HUES48 (cell line): ENCODE results near the gene NDST1.

Experiments
- H3K27ac ChIP-seq: one replicate; pipeline ENCODE4 v1.7.0; 2013; ENCODE audit warnings: low read depth, low read length, inconsistent platforms
- H3K27me3 ChIP-seq: 2 replicates; pipeline ENCODE4 v1.6.1; 2013; ENCODE audit warnings: mild to moderate bottlenecking, low read length; ENCODE audit not compliant: control insufficient read depth, insufficient read depth
- H3K36me3 ChIP-seq: 2 replicates; pipeline ENCODE4 v1.6.1; 2013; ENCODE audit warnings: low read length; ENCODE audit not compliant: control insufficient read depth, insufficient read depth
- H3K4me1 ChIP-seq: 2 replicates; pipeline ENCODE4 v1.6.1; 2013; ENCODE audit warnings: mild to moderate bottlenecking, low read length; ENCODE audit not compliant: control insufficient read depth, insufficient read depth
- H3K4me3 ChIP-seq: 2 replicates; pipeline ENCODE4 v1.5.1; 2013; ENCODE audit warnings: mild to moderate bottlenecking, low read depth, low read length
- H3K9ac ChIP-seq: 2 replicates; pipeline ENCODE4 v1.6.1; 2013; ENCODE audit warnings: mild to moderate bottlenecking, low read depth, low read length, moderate library complexity
- H3K9me3 ChIP-seq: 2 replicates; pipeline ENCODE4 v1.6.1; 2013; ENCODE audit warnings: low read length; ENCODE audit not compliant: control insufficient read depth, insufficient read depth

Gene NDST1

DNA sequence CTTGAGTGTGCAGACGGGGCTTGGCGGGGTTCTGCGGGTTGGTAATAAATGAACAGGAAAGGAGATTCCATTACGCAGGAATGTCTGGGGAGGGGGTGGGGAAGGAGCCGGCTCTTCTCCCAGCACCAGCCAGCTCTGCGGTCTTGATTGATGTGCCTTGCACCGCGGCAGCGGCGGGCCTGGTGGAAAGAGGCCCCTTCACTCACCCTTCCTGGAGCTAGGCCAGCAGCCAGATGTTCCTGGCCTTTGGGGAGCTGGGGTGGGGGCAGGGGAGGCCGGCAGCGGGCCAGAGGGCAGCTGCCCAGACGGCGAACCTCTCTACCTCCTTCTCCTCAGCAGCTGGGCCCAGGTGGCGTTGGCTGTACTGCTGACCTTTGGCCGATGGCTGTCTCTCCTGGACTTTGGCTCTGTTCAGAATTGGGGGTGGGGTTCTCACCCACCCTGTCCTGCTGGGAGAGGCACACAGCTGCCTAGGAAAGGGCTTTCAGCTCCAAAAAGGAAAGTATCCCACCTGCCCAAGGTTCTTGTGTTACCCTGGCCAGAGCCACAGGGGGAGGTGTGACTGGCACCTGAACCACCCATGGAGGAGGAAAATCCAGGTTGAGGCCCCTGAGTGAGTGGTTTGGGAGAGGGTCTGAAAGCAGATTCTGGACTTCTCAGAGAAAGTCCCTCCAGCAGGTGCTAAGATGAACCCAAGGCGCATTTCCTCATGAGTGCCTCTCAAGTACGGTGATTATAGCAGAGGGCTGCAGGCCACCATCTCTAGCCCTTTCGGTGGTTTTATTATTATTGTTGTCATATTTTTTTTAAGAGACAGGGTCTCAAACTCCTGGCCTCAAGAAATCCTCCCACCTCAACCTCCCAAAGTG lies 74.5 kb downstream of the NDST1 start:
- Histone ChIP-seq H3K9ac (no peak overlapping the region), H3K4me1 (peaks cover 4% of the 10 kb centered on the region; the same call in 1 of the 2 replicates), H3K9me3 (no peaks in the 10 kb centered on the region), H3K4me3 (no peak overlapping the region), H3K27me3 (no peaks in the 10 kb centered on the region), H3K27ac (no peak overlapping the region), H3K36me3 (no peaks in the 10 kb centered on the region)

DNA sequence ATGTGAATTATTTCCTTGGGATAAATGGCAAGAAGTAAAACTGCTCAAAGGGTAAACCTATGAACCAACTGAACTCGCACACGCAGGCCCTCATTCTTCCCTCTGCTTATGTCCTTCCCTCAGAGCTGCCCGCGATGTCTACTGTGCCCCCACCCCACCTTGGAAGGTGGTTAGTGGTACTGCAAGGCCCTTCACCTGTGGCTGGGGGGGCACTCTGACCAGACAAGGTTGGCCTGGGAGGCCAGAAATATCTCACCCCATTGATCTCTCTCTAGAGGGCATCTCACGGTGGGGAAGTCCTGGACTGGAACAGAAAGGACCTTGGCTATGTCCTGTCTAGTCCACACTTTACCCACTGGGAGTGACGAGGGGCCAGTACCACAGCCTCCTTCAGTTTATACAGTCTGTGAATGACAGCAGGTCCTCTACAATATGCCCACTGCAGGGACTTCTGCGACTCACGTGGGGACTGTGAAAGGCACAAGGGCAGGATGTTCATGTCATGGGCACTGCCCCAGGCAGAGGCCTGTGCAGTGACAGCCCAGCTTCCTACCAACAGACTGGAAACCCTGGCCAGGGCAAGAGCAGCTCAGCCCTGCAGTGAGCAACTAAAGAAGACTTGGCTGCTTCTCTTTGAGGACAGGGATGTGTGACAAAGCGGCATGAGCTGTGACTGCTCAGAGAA lies 75.8 kb downstream of the NDST1 start:
- no peak overlapping the region for H3K9ac ChIP-seq
- peaks cover 4% of the 10 kb centered on the region; the same call in 1 of the 2 replicates for H3K4me1 ChIP-seq
- no peaks in the 10 kb centered on the region for H3K27me3 ChIP-seq
- H3K27ac ChIP-seq: no peak overlapping the region
- H3K4me3 ChIP-seq: no peak overlapping the region
- no peaks in the 10 kb centered on the region for H3K36me3 ChIP-seq
- no peaks in the 10 kb centered on the region for H3K9me3 ChIP-seq

DNA sequence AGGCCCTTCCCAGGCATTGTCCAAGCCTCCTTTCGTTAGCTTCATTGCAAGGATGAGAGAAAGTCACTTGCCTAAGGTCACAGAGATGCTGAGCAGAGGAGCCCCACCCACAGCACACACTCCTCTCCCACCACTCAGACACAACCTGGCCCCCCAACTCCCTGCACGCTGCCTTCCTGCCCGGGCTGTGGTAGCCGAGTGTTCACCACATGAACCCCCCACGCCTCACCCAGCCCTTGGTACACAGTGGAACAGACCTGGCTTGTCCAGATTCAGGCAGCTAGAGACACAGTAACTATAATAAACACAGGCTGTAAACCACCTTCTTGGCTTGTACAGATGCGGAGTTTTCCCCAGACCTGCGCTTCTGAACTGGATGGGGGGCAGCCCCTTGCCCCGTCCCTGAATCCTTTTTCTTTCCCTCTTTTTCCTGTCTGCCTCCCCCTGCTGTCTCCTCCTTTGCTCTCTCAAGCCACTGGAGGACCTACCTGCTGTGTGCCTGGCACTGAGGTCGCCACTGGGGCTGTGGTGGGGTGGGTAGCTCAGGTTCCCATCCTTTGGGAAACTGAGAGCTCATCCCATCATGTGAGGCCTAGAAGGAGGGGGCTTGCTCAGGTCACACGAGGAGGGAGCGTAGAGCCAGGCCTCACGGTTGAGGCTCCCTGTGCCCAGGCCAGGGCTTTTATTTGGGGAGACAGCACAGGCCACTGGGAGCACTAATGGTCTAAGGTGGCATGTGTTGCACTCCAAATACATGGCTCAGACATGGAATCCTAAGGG lies 76.8 kb downstream of the NDST1 start:
- Histone ChIP-seq H3K27ac (no peak overlapping the region), H3K4me1 (peaks cover 4% of the 10 kb centered on the region; the same call in 1 of the 2 replicates), H3K4me3 (no peak overlapping the region), H3K9me3 (no peaks in the 10 kb centered on the region), H3K27me3 (no peaks in the 10 kb centered on the region), H3K9ac (no peak overlapping the region), H3K36me3 (no peaks in the 10 kb centered on the region)

DNA sequence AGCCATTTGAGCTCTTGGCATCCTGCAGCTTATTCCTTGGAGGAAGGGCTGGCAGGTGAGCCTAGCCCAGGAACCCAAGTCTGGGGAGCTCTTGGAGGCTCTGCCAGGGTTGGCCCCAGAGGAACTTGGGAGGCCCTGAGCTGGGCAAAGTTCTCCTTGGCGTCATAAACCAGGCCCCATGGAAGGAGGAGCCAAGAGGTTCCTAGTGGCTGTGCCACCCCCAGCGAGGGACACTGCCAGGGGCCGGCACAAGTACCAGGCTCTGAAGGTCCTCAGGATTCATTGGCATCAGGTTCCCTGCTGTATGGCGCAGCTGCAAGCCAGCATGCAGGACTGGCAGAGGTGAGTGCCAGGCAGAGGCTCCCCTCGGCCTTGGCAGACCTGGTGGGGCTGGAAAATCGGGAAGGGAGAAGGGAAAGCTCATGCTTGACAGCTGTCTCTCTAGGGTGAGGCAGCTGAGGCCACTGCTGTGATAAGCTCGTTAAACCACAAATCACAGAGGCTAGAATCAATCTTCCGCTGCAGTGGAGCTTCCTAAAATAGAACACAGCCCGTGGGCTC lies 77.9 kb downstream of the NDST1 start:
- H3K4me3 ChIP-seq: no peak overlapping the region
- no peaks in the 10 kb centered on the region for H3K27me3 ChIP-seq
- H3K36me3 ChIP-seq: no peaks in the 10 kb centered on the region
- no peak overlapping the region for H3K27ac ChIP-seq
- no peaks in the 10 kb centered on the region for H3K9me3 ChIP-seq
- H3K4me1 ChIP-seq: peaks cover 7% of the 10 kb centered on the region
- no peak overlapping the region for H3K9ac ChIP-seq

DNA sequence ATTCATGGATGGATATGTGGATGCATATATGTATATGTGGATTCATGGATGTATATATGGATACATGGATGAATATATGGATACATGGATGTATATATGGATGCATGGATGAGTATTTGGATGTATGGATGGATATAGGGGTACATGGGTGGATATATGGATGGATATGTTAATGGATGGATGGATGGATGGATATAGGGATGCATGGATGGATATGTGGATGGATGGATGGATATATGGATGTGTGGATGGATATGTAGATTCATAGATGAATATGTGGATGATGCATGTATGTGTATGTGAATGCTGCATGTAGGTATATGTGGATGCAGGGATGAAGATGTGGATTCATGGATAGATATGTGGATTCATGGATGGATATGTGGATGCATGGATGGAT lies 79.1 kb downstream of the NDST1 start:
- H3K27me3 ChIP-seq: no peaks in the 10 kb centered on the region
- no peak overlapping the region for H3K27ac ChIP-seq
- no peaks in the 10 kb centered on the region for H3K36me3 ChIP-seq
- peaks cover 13% of the 10 kb centered on the region for H3K4me1 ChIP-seq
- no peak overlapping the region for H3K4me3 ChIP-seq
- H3K9ac ChIP-seq: no peak overlapping the region
- no peaks in the 10 kb centered on the region for H3K9me3 ChIP-seq

DNA sequence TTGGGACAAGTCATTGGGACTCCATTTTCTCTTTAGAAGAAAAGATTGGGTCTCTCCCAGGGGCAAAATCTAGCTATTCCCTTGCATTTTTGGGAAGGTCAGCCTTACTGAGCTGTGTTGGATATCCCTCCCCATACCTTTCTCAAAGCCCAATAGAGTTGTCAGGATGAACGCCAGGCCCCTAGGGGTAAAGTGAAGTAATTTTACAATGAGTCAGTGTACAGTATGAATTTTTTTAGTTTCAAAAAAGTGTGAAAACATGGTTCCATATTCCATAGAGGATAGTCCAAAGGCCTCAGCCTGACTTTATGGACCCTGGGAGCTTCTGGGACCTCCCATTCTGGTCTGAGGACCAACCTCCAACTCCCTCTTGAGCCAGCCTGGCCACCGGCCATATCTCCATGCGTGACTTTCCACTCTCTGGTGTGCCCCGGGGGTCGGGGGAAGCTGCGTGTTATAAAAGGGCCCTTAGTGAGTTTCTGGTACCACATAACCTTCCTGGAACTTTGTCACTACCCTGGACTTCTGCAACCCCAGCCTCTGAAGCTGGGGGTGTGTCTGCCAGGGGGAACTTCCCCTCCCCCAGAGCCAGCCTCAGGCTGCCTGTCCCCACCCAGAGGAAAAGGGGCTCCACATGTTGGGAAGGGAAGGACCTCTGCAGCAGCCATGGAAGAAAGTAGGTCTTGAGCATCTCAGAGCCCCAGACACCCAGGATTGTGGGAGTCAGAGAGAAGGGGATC lies 80.1 kb downstream of the NDST1 start:
- H3K27ac ChIP-seq: no peak overlapping the region
- no peak overlapping the region for H3K4me3 ChIP-seq
- no peaks in the 10 kb centered on the region for H3K9me3 ChIP-seq
- H3K27me3 ChIP-seq: no peaks in the 10 kb centered on the region
- peaks cover 9% of the 10 kb centered on the region for H3K4me1 ChIP-seq
- no peaks in the 10 kb centered on the region for H3K36me3 ChIP-seq
- H3K9ac ChIP-seq: no peak overlapping the region

DNA sequence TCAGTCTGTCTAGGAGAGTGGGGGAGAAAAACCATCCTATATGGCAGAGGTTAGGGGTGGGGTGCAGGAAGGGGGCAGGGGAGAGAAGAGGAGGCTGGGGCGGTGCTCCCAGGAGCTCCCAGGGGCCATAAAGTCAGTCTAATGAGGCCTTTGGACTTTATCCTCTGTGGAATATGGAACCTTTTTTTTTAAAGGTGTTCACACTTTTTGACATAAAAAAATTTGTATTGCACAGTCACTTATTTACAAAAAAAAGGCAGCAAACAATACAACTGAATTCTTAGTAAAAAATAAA lies 80.6 kb downstream of the NDST1 start:
- Histone ChIP-seq H3K27ac (no peak overlapping the region), H3K36me3 (no peaks in the 10 kb centered on the region), H3K9ac (no peak overlapping the region), H3K9me3 (no peaks in the 10 kb centered on the region), H3K27me3 (no peaks in the 10 kb centered on the region), H3K4me1 (peaks cover 9% of the 10 kb centered on the region), H3K4me3 (no peak overlapping the region)

DNA sequence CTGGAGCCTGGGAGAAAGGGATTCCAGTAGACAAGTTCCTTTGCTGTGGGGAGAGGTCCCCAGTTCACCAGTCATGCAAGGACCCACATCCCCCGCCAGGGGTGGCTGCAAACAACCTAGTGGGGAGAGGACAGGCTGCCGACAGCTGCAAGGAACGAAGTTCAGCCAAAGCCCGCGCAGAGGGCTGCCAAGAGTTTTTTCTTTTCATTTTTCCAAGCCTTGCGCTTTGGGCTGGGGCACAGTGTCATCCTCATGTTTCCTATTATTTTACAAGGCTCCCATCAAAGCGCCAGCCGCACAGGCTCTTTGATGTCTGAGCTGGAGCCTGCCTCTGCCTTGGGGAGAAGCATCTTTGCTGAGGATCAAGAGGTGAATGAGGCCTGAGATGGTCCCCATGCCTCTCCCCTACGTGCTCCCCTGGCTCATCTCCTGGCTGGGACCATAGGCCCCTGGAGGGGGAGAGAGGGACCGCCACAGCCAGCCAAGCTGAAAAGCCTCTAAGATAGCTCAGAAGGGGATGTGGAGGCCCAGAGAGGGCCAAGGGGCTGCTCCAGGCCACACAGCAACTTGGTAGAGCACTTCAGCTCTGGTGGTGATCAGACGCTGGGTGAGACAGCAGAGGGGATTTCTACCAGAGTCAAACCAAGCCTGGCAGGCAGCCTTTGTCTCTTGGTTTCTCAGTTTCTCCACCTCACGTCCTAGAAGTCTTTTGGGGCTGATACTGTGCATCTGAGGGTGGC lies 82.1 kb downstream of the NDST1 start:
- Histone ChIP-seq H3K27ac (no peak overlapping the region), H3K4me3 (no peak overlapping the region), H3K27me3 (no peaks in the 10 kb centered on the region), H3K9me3 (no peaks in the 10 kb centered on the region), H3K9ac (no peak overlapping the region), H3K4me1 (peaks cover 9% of the 10 kb centered on the region), H3K36me3 (no peaks in the 10 kb centered on the region)

DNA sequence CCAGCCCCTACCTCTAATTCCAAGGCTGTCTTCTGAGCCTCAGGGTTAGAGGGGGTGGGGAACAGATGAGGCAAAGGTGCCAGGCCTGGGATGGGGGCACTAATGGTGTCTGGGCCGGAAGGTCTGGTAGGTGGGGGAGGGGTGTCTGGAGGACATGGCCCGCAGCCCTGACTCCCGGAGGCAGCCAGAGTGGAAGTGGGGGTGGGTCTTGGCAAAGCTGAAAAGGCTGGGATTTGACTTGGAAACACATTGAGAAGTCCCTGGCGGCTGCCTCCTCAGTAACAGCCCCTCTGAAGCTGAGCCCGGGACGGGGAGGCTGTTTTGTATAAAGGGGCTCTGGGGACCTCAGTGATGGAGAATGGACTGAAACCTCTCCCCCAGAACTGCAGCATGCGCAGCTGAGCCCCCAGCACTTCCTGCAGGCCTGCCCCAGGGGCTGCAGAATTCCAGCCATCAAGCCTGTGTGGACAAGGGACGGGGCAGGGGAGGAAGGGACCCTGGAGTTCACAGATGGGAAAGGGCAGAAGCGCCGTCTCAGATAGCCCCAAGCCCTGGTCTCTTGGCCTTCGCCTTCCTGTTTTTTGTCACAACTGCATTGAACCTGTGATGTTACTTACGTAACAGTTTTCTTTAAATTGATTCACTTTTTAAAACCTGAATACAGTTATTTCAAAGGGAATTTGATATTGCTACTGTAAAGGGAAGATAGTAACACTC lies 83.2 kb downstream of the NDST1 start:
- H3K9me3 ChIP-seq: no peaks in the 10 kb centered on the region
- H3K4me1 ChIP-seq: peaks cover 14% of the 10 kb centered on the region
- H3K27me3 ChIP-seq: no peaks in the 10 kb centered on the region
- no peak overlapping the region for H3K4me3 ChIP-seq
- H3K27ac ChIP-seq: peak overlapping the region; percentile 10
- no peak overlapping the region for H3K9ac ChIP-seq
- no peaks in the 10 kb centered on the region for H3K36me3 ChIP-seq
